ENCODE results near the gene C1orf105.

The C1orf105 gene

GRCh38 chr1:172460177-172460576 is 39.7 kb downstream of the C1orf105 start:
- DNase-seq (ENCODE audit: low read depth): no peak

GRCh38 chr1:172460887-172461315 is 40.4 kb downstream of the C1orf105 start:
- no peak for DNase-seq (ENCODE audit: low read depth)

GRCh38 chr1:172465617-172466016 is 45.1 kb downstream of the C1orf105 start:
- DNase-seq (ENCODE audit: low read depth): no peak

GRCh38 chr1:172466795-172467407 is 46.4 kb downstream of the C1orf105 start:
- no peak for DNase-seq (ENCODE audit: low read depth)

- DNase-seq (ENCODE audit: low read depth): no peak
Measured at GRCh38 chr1:172467446-172467845, 47.0 kb downstream of the C1orf105 start.

- DNase-seq (ENCODE audit: low read depth): no peak
Measured at GRCh38 chr1:172468296-172468695, 47.8 kb downstream of the C1orf105 start.

GRCh38 chr1:172469717-172470116 is 49.2 kb downstream of the C1orf105 start:
- no peak for DNase-seq (ENCODE audit: low read depth)

GRCh38 chr1:172470149-172470548 is 49.7 kb downstream of the C1orf105 start:
- no peak for DNase-seq (ENCODE audit: low read depth)

- DNase-seq (ENCODE audit: low read depth): no peak
Measured at GRCh38 chr1:172471666-172472065, 51.2 kb downstream of the C1orf105 start.

- DNase-seq (ENCODE audit: low read depth): no peak
Measured at GRCh38 chr1:172472495-172472894, 52.0 kb downstream of the C1orf105 start.

- no peak for DNase-seq (ENCODE audit: low read depth)
Measured at GRCh38 chr1:172473302-172473701, 52.8 kb downstream of the C1orf105 start.

GRCh38 chr1:172473842-172474241 is 53.4 kb downstream of the C1orf105 start:
- no peak for DNase-seq (ENCODE audit: low read depth)

- DNase-seq (ENCODE audit: low read depth): no peak
Measured at GRCh38 chr1:172476218-172476811, 55.8 kb downstream of the C1orf105 start.

GRCh38 chr1:172477216-172477615 is 56.7 kb downstream of the C1orf105 start:
- no peak for DNase-seq (ENCODE audit: low read depth)

GRCh38 chr1:172477741-172478140 is 57.3 kb downstream of the C1orf105 start:
- no peak for DNase-seq (ENCODE audit: low read depth)

GRCh38 chr1:172478485-172478884 is 58.0 kb downstream of the C1orf105 start:
- DNase-seq (ENCODE audit: low read depth): no peak

- DNase-seq (ENCODE audit: low read depth): no peak
Measured at GRCh38 chr1:172480431-172480830, 59.9 kb downstream of the C1orf105 start.

- DNase-seq (ENCODE audit: low read depth): no peak
Measured at GRCh38 chr1:172482044-172482443, 61.6 kb downstream of the C1orf105 start.

- DNase-seq (ENCODE audit: low read depth): no peak
Measured at GRCh38 chr1:172483448-172483847, 63.0 kb downstream of the C1orf105 start.

- no peak for DNase-seq (ENCODE audit: low read depth)
Measured at GRCh38 chr1:172484252-172484651, 63.8 kb downstream of the C1orf105 start.

GRCh38 chr1:172485626-172486025 is 65.1 kb downstream of the C1orf105 start:
- DNase-seq (ENCODE audit: low read depth): no peak

GRCh38 chr1:172486805-172487454 is 66.4 kb downstream of the C1orf105 start:
- no peak for DNase-seq (ENCODE audit: low read depth)

- no peak for DNase-seq (ENCODE audit: low read depth)
Measured at GRCh38 chr1:172487550-172487949, 67.1 kb downstream of the C1orf105 start.

- DNase-seq (ENCODE audit: low read depth): no peak
Measured at GRCh38 chr1:172488393-172488792, 67.9 kb downstream of the C1orf105 start.
